ENCODE results near the gene CYP2U1. TPM values are rescaled to one million over a fixed set of nuclear protein-coding genes. Genes with fewer than 3 reads are reported as not detected.

CYP2U1 gene
- total and polyA plus RNA-seq, 2 of the 8 experiments (the other 6 are each of a cell fraction or from before 2014, with no cell fraction given), result 3.1 to 5.0 TPM

DNA sequence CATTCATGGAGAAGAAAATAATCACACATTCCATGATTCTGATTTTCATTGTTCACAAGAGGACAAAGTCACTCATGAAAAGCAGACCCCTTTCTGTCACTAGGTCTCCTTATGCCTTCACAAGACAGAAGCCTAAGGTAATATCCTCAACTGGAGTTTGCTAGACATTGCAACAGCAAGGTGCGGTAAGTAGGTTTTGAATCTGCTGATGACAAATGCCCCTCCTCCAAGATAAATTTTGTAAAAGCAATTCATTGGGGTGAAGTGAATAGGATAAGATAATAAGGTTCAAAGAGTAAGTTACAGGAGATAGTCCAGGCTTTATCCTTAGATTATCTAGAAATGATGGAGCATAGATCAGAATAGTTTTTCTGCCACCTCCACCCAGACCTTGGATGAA, 16.1 kb upstream of the CYP2U1 start:
- no peak overlapping the region for H3K4me2 ChIP-seq (ENCODE audit: insufficient read depth in 1 of 2, low read depth in 2 of 2, low read length in 2 of 2)
- DNase-seq (ENCODE audit: low read depth in 1 of 2, low spot score in 2 of 2) (no peak), FAIRE-seq (no peak)
- no peak overlapping the region for H2BK20ac ChIP-seq (ENCODE audit: low read length)
- no peak overlapping the region for H4K5ac ChIP-seq (ENCODE audit: insufficient read length, low read depth, low read length)
- no peaks in the 10 kb centered on the region for H4K20me1 ChIP-seq (replicated peaks in 1 of 2; ENCODE audit: control insufficient read depth in 1 of 2, insufficient read depth in 2 of 2, low read length in 2 of 2)
- no peak overlapping the region for H4K8ac ChIP-seq (ENCODE audit: extremely low read depth, insufficient read depth, low read length)
- no peak overlapping the region for H2AFZ ChIP-seq (ENCODE audit: low read length)
- WGBS, 2 experiments (ENCODE audit: extremely low coverage in 1 of 2, insufficient coverage in 1 of 2, insufficient read length in 1 of 2, insufficient replicate concordance in 2 of 2, low coverage in 1 of 2, low lambda C conversion rate in 2 of 2, missing lambda C conversion rate in 1 of 2), result 86% methylated on average over 1 of the region's 1 CpG; no CpG with 5 or more reads in 1 of the 2 experiments
- POLR2A ChIA-PET (ENCODE audit: partially characterized antibody), result no interaction called here
- no peak overlapping the region for H3K23ac ChIP-seq (ENCODE audit: insufficient read length)
- H3K36me3 ChIP-seq (ENCODE audit: control insufficient read depth in 2 of 4, insufficient read depth in 4 of 4, low read length in 3 of 4), result no peaks in the 10 kb centered on the region
- H3K79me2 ChIP-seq (ENCODE audit: control insufficient read depth in 1 of 2, insufficient read depth in 2 of 2, low read length in 2 of 2), result no peaks in the 10 kb centered on the region
- H2AK5ac ChIP-seq (ENCODE audit: low read depth, low read length), result no peak overlapping the region
- no peaks in the 10 kb centered on the region for H3K27me3 ChIP-seq (replicated peaks in 1 of 4; ENCODE audit: control insufficient read depth in 3 of 4, extremely low read depth in 1 of 4, insufficient read depth in 3 of 4, low read length in 3 of 4)
- no peak overlapping the region for H2BK12ac ChIP-seq (ENCODE audit: low read depth, low read length)
- H4K91ac ChIP-seq (replicated peaks; ENCODE audit: insufficient read length, low read length), result no peak overlapping the region
- H3K9ac ChIP-seq (replicated peaks in 1 of 4; ENCODE audit: extremely low read depth in 1 of 4, low read depth in 3 of 4, low read length in 3 of 4), result no peak overlapping the region
- no peak overlapping the region for H3K27ac ChIP-seq (ENCODE audit: low read depth, low read length)
- no peaks in the 10 kb centered on the region for H3K4me1 ChIP-seq (replicated peaks in 1 of 4; ENCODE audit: control insufficient read depth in 3 of 4, insufficient read depth in 4 of 4, low read length in 3 of 4)
- H3K4me3 ChIP-seq (ENCODE audit: extremely low read depth in 1 of 4, insufficient read depth in 2 of 4, low read depth in 3 of 4, low read length in 4 of 4), result no peak overlapping the region
- H2BK5ac ChIP-seq (ENCODE audit: low read depth, low read length), result no peak overlapping the region
- CTCF ChIA-PET (ENCODE audit: partially characterized antibody), result interaction anchor here (0.6 to 1.4 kb wide), 7 partner anchors 13 to 179 kb away, joined by 3 to 6 read pairs (median 3); no protein-coding TSS in a partner anchor
- H2BK120ac ChIP-seq (replicated peaks; ENCODE audit: low read depth, low read length), result no peak overlapping the region
- no peaks in the 10 kb centered on the region for H3K79me1 ChIP-seq (ENCODE audit: low read depth, low read length)
- no peak overlapping the region for H3K56ac ChIP-seq (replicated peaks; ENCODE audit: insufficient read length, low read depth, low read length)
- no peaks in the 10 kb centered on the region for H3K23me2 ChIP-seq (ENCODE audit: low read depth, low read length)
- H3K14ac ChIP-seq (ENCODE audit: insufficient read length), result no peak overlapping the region
- H3K18ac ChIP-seq (ENCODE audit: extremely low read depth, low read length), result no peak overlapping the region
- H2BK15ac ChIP-seq (ENCODE audit: low read length), result no peak overlapping the region
- no peaks in the 10 kb centered on the region for H3K9me3 ChIP-seq (ENCODE audit: insufficient read depth in 2 of 2, low read depth in 1 of 2, low read length in 1 of 2)
- no peak overlapping the region for H3K4ac ChIP-seq (replicated peaks; ENCODE audit: insufficient read length, low read depth, low read length)
- TF ChIP-seq SUZ12 (IDR thresholded peaks at IDR 0.05; ENCODE audit: low read length) (no peak), RAD21 (IDR thresholded peaks at IDR 0.05 in 1 of 2, conservative IDR thresholded peaks at IDR 0.05 in 1 of 2; ENCODE audit: low read depth in 2 of 2, low read length in 2 of 2) (no peak), KDM1A (IDR thresholded peaks at IDR 0.05; ENCODE audit: borderline replicate concordance, low read length) (no peak), BRCA1 (IDR thresholded peaks at IDR 0.05; ENCODE audit: low read depth, low read length) (no peak), MAFK (IDR thresholded peaks at IDR 0.05; ENCODE audit: low read depth, low read length) (no peak), ZNF274 (IDR thresholded peaks at IDR 0.05; ENCODE audit: borderline replicate concordance, extremely low read depth, low read length) (no peak), YY1 (IDR thresholded peaks at IDR 0.05; ENCODE audit: low read depth, low read length) (no peak), TCF12 (IDR thresholded peaks at IDR 0.05; ENCODE audit: low read depth, low read length) (no peak), BACH1 (IDR thresholded peaks at IDR 0.05; ENCODE audit: low read length) (no peak), TBP (IDR thresholded peaks at IDR 0.05; ENCODE audit: low read depth, low read length) (no peak), SAP30 (IDR thresholded peaks at IDR 0.05; ENCODE audit: insufficient read depth, insufficient replicate concordance, low read length) (no peak)
- TF ChIP-seq, protein P1, sequence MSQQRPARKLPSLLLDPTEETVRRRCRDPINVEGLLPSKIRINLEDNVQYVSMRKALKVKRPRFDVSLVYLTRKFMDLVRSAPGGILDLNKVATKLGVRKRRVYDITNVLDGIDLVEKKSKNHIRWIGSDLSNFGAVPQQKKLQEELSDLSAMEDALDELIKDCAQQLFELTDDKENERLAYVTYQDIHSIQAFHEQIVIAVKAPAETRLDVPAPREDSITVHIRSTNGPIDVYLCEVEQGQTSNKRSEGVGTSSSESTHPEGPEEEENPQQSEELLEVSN (IDR thresholded peaks at IDR 0.05), result no peak
- TF ChIP-seq, protein P2, sequence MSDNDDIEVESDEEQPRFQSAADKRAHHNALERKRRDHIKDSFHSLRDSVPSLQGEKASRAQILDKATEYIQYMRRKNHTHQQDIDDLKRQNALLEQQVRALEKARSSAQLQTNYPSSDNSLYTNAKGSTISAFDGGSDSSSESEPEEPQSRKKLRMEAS (IDR thresholded peaks at IDR 0.05), result no peak

Measured in H1 (cell line).